IPS-15b (cell line): ENCODE results near the gene SESN1.

Source experiments
- H3K27me3 ChIP-seq: one replicate; pipeline ENCODE4 v1.6.1; 2013; ENCODE audit warnings: low read length; ENCODE audit not compliant: control insufficient read depth, insufficient read depth
- H3K36me3 ChIP-seq: one replicate; pipeline ENCODE4 v1.6.1; 2013; ENCODE audit warnings: low read length; ENCODE audit not compliant: control insufficient read depth, insufficient read depth
- H3K4me1 ChIP-seq: one replicate; pipeline ENCODE4 v1.6.1; 2013; ENCODE audit warnings: mild to moderate bottlenecking, low read length; ENCODE audit not compliant: control insufficient read depth, insufficient read depth
- H3K4me3 ChIP-seq: one replicate; pipeline ENCODE4 v1.5.1; 2013; ENCODE audit warnings: low read depth, low read length
- H3K9ac ChIP-seq: one replicate; pipeline ENCODE4 v1.6.1; 2013; ENCODE audit warnings: low read depth, mild to moderate bottlenecking, low read length
- H3K9me3 ChIP-seq: one replicate; pipeline ENCODE4 v1.6.1; 2013; ENCODE audit warnings: mild to moderate bottlenecking, low read length; ENCODE audit not compliant: control insufficient read depth, insufficient read depth

The SESN1 gene

GRCh38 chr6:108961985-108962384 lies 132.7 kb downstream of the SESN1 start:
- Histone ChIP-seq H3K4me1 (peaks cover 6% of the 10 kb centered on the region), H3K36me3 (no peaks in the 10 kb centered on the region), H3K9me3 (no peaks in the 10 kb centered on the region), H3K27me3 (no peaks in the 10 kb centered on the region), H3K9ac (no peak overlapping the region), H3K4me3 (no peak overlapping the region)

DNA sequence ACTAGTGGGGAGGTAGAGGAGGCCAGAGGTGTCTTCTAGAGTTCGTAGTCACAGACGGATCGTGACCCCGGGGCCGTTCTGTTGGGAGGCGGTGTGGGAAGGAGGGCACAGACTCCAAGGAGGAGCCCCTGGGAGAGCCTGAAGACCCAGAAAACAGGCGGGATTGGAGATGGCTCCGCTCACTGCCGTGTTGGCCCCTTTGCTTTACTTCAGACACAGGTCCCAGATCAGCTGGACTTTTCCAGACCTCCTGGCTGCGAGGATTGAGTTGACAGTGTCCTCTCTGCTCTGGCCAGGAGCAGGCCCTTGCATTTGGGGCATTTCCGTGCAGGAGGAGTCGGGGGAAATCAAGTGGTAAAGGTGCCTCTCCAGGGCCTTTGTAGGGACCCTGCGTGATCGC lies 133.6 kb downstream of the SESN1 start:
- H3K4me1 ChIP-seq: no peaks in the 10 kb centered on the region
- no peaks in the 10 kb centered on the region for H3K27me3 ChIP-seq
- no peak overlapping the region for H3K4me3 ChIP-seq
- H3K9me3 ChIP-seq: no peaks in the 10 kb centered on the region
- no peak overlapping the region for H3K9ac ChIP-seq
- no peaks in the 10 kb centered on the region for H3K36me3 ChIP-seq

DNA sequence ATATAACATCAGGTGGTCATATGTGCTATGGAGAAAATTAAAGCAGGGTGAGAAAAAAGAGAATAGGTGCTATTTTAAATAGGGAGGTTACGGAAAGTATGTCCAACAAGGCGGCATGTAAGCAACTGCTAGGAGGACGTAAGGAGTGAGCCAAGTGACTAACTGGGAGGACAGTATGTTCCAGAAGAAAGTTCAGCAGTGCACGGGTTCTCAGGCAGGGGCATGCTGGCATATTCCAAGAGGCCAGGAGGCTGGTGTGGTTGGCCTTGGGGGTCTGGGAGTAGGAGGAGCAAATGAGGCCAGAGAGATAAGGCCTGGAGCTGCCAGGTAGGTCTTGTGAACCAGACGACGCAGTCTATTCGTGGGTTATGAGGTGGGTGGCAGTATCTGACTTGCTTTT lies 134.0 kb downstream of the SESN1 start:
- Histone ChIP-seq H3K4me1 (no peaks in the 10 kb centered on the region), H3K4me3 (no peak overlapping the region), H3K9me3 (no peaks in the 10 kb centered on the region), H3K36me3 (no peaks in the 10 kb centered on the region), H3K9ac (no peak overlapping the region), H3K27me3 (no peaks in the 10 kb centered on the region)

DNA sequence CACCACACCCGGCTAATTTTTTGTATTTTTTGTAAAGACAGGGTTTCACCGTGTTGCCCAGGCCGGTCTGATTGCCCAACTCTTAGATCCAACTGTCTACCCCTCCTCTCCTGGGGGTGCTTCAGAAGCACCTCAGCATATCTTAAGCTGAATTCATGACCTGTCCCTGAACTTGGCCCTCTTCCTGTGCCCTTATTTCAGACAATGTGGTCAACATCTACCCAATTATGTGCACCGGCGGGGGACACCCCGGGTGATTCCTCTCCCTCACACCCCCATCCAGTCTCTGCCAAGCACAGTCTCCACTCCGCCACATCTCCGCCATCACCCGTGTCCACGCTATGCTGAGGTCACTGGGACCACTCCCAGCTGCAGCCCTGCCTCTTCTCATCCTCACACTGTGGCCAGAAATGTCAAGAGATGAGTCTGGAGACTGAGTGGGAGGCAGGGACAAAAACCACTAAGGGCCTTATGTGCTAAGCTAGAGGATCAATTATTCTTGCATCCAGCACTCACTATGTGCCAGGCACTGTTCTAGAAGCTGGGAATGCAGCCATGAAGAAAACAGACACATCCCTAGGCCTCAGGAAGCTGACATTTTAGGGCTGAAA lies 134.6 kb downstream of the SESN1 start:
- Histone ChIP-seq H3K9ac (no peak overlapping the region), H3K27me3 (no peaks in the 10 kb centered on the region), H3K4me3 (no peak overlapping the region), H3K4me1 (no peaks in the 10 kb centered on the region), H3K9me3 (no peaks in the 10 kb centered on the region), H3K36me3 (no peaks in the 10 kb centered on the region)

DNA sequence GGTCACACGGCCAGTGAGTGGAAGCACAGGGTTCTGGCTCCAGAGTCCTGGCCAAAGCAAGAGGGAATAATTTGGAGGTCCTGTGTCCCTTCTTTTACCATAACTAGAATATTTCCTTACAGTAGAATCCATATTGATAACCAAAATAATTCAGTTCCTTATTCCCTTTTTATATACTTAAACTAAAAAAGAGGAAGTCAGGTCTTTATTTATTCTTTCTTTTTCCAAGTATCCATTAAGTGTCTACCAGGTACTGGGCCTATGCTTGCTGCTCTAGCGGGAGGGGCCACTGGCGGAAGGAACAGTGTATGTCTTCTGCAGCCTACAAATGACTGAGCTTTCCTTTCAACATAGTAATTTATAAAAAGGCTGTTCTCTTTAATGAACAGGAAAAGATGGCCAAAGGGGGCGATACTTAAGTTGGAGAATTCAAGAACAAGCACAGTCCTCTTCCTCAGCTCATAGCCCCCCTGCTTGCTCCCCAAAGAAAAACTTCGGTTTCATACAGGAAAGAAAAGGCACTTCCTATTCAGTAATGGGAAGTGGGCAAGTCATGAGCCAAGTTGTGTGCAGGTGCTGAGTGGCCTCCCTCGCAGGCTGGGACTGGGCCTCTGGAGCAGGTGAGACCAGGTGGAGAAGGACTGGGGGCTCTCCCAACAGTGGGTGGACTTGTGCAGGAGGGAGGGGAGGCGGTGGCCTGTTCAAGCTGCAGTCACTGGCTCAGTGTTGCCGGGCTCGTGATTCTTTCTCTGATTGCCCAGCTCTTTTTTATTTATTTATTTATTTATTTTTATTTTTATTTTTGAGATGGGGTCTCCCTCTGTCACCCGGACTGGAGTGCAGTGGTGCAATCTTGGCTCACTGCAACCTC lies 135.5 kb downstream of the SESN1 start:
- H3K9ac ChIP-seq: no peak overlapping the region
- H3K4me1 ChIP-seq: no peaks in the 10 kb centered on the region
- no peaks in the 10 kb centered on the region for H3K27me3 ChIP-seq
- H3K36me3 ChIP-seq: no peaks in the 10 kb centered on the region
- H3K4me3 ChIP-seq: no peak overlapping the region
- no peaks in the 10 kb centered on the region for H3K9me3 ChIP-seq

DNA sequence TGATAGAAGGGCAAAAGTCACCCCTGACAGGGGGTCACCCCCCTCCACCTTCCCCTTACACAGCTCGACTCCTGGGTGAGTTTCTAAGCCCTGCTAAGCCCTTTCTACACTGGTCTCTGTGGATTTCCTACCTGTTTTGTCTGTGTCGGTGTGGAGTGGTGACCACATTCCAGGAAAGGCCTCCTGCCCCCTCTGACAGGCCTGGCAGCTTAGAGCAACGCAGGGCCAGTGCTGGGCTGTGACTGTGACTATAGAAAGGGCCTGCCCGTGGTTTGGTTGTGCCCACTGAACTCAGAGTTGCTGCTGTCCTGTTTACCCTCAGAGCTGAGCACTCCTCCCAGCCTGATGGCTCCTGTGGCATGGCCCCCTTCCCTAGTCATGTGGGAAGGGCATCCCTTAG lies 137.4 kb downstream of the SESN1 start:
- no peaks in the 10 kb centered on the region for H3K4me1 ChIP-seq
- no peak overlapping the region for H3K9ac ChIP-seq
- no peak overlapping the region for H3K4me3 ChIP-seq
- H3K27me3 ChIP-seq: no peaks in the 10 kb centered on the region
- H3K9me3 ChIP-seq: no peaks in the 10 kb centered on the region
- H3K36me3 ChIP-seq: no peaks in the 10 kb centered on the region

- Histone ChIP-seq H3K9me3 (no peaks in the 10 kb centered on the region), H3K36me3 (no peaks in the 10 kb centered on the region), H3K9ac (no peak overlapping the region), H3K4me3 (no peak overlapping the region), H3K4me1 (no peaks in the 10 kb centered on the region), H3K27me3 (no peaks in the 10 kb centered on the region)
Observed at GRCh38 chr6:108955329-108955949, 139.2 kb downstream of the SESN1 start.

DNA sequence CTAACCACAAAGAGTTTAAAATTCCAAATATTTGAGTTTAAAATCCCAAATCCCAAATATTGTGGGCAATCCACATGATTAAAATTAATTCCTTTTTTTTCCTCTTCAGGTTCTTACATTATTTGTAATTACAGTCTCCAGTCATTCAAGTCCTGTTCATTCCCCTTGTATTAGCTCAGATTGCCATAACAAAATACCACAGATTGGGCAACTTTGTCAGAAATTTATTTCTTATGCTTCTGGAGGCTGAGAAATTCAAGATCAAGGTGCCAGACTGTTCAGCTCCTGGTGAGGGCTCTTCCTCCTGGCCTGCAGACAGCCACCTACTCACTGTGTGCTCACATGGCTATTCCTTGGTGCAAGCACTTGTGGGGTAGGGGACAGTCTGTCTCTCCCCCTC lies 141.0 kb downstream of the SESN1 start:
- Histone ChIP-seq H3K4me3 (no peak overlapping the region), H3K27me3 (no peaks in the 10 kb centered on the region), H3K9ac (no peak overlapping the region), H3K4me1 (no peaks in the 10 kb centered on the region), H3K9me3 (no peaks in the 10 kb centered on the region), H3K36me3 (no peaks in the 10 kb centered on the region)

GRCh38 chr6:108952776-108953486 lies 141.7 kb downstream of the SESN1 start:
- H3K27me3 ChIP-seq: no peaks in the 10 kb centered on the region
- no peak overlapping the region for H3K4me3 ChIP-seq
- no peaks in the 10 kb centered on the region for H3K4me1 ChIP-seq
- H3K9ac ChIP-seq: no peak overlapping the region
- H3K36me3 ChIP-seq: no peaks in the 10 kb centered on the region
- no peaks in the 10 kb centered on the region for H3K9me3 ChIP-seq

DNA sequence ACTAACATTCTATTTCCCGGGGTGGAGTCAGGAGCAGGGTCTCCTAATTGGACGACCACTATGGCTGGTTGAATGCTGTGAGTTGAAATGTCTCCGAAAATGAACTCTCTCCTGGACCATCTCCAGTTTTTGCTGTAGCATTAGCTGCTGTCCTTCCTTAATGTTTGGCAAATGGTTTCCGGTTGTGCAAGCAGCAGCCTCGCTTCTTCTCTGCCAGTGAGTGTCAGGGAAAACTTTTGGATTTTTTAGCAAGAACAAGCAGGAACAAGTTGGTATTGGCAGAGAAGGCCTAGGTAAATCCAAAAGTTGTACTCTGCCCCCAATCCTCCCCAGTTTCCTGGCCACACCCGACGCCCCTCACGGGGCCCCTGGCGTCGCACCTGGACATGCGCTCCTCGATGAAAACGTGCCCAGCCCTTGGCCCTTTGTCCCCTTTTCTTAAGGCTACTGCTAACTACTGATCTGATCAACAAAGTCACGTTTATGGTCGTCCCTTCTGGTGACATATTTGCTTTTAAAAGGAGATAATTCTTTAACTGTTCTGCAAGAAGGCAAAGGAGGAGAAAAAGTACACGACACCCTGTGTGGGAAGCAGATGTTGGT lies 143.2 kb downstream of the SESN1 start:
- H3K4me3 ChIP-seq: no peak overlapping the region
- no peaks in the 10 kb centered on the region for H3K27me3 ChIP-seq
- no peaks in the 10 kb centered on the region for H3K36me3 ChIP-seq
- H3K9me3 ChIP-seq: no peaks in the 10 kb centered on the region
- H3K9ac ChIP-seq: no peak overlapping the region
- no peaks in the 10 kb centered on the region for H3K4me1 ChIP-seq

DNA sequence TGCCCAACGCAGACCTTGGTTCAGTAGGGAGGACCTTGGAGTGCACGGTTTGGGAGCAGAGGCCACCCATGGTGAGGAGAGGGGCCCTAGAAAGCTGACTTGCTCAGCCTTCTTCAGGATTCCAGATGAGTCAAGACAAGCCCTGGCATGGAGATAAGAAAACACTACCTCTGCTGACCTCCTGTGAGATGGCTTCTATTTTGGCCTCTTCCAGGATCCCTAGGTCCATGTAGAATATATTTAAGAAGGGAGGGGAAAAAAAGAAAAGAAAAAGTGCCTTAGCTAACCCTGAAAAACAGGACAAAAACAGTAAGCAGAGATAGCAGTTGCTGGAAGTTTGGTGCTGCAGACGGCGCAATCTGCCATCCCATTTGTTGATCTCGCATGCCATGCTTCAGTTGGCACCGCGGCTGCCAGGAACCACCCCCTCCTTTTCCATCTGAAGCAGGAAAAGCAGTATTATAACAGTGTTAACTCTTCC lies 146.4 kb downstream of the SESN1 start:
- H3K9ac ChIP-seq: no peak overlapping the region
- no peaks in the 10 kb centered on the region for H3K36me3 ChIP-seq
- no peak overlapping the region for H3K4me3 ChIP-seq
- no peaks in the 10 kb centered on the region for H3K9me3 ChIP-seq
- peaks cover 9% of the 10 kb centered on the region for H3K4me1 ChIP-seq
- no peaks in the 10 kb centered on the region for H3K27me3 ChIP-seq
